Measurements from ENCODE around the gene PHACTR1.

The PHACTR1 gene

GRCh38 chr6:12806796-12807195, 90.2 kb downstream of the PHACTR1 start:
- no peak for TF ChIP-seq CTCF (IDR thresholded peaks at IDR 0.05; ENCODE audit: control insufficient read depth, extremely low read depth, insufficient read depth)
- DNase-seq (ENCODE audit: low read depth), result no peak
- no peak overlapping the region for H3K4me3 ChIP-seq (ENCODE audit: low read depth, low read length)

- no peak for DNase-seq (ENCODE audit: low read depth)
- H3K4me3 ChIP-seq (ENCODE audit: low read depth, low read length), result no peak overlapping the region
- no peak for TF ChIP-seq CTCF (IDR thresholded peaks at IDR 0.05; ENCODE audit: control insufficient read depth, extremely low read depth, insufficient read depth)
These were observed 95.0 kb downstream of the PHACTR1 start for GRCh38 chr6:12811519-12811918.

- DNase-seq (ENCODE audit: low read depth), result no peak
- TF ChIP-seq CTCF (IDR thresholded peaks at IDR 0.05; ENCODE audit: control insufficient read depth, extremely low read depth, insufficient read depth), result no peak
- H3K4me3 ChIP-seq (ENCODE audit: low read depth, low read length), result no peak overlapping the region
These were observed 96.8 kb downstream of the PHACTR1 start for GRCh38 chr6:12813321-12813720.

- DNase-seq (ENCODE audit: low read depth), result no peak
- no peak overlapping the region for H3K4me3 ChIP-seq (ENCODE audit: low read depth, low read length)
- TF ChIP-seq CTCF (IDR thresholded peaks at IDR 0.05; ENCODE audit: control insufficient read depth, extremely low read depth, insufficient read depth), result no peak
These were observed 97.4 kb downstream of the PHACTR1 start for GRCh38 chr6:12814015-12814414.

- TF ChIP-seq CTCF (IDR thresholded peaks at IDR 0.05; ENCODE audit: control insufficient read depth, extremely low read depth, insufficient read depth), result no peak
- no peak for DNase-seq (ENCODE audit: low read depth)
- no peak overlapping the region for H3K4me3 ChIP-seq (ENCODE audit: low read depth, low read length)
These were observed 98.5 kb downstream of the PHACTR1 start for GRCh38 chr6:12815089-12815488.

- no peak for TF ChIP-seq CTCF (IDR thresholded peaks at IDR 0.05; ENCODE audit: control insufficient read depth, extremely low read depth, insufficient read depth)
- peak; percentile 6 for DNase-seq (ENCODE audit: low read depth)
- H3K4me3 ChIP-seq (ENCODE audit: low read depth, low read length), result no peak overlapping the region
These were observed 99.5 kb downstream of the PHACTR1 start for GRCh38 chr6:12815884-12816600.

- no peak overlapping the region for H3K4me3 ChIP-seq (ENCODE audit: low read depth, low read length)
- no peak for TF ChIP-seq CTCF (IDR thresholded peaks at IDR 0.05; ENCODE audit: control insufficient read depth, extremely low read depth, insufficient read depth)
- DNase-seq (ENCODE audit: low read depth), result no peak
These were observed 101.8 kb downstream of the PHACTR1 start for GRCh38 chr6:12818324-12818723.

All from LNCaP clone FGC (cell line).